Activated T-helper 1 cell treated with anti-CD3 and anti-CD28 coated beads, Interleukin-2, amount 50 U/mL, for 16 hours (primary cell): ENCODE measurements around the gene VOPP1.
"Not testable (repeated sequence)": the region's sequence is repeated elsewhere in the genome, so short reads cannot be mapped to it uniquely, and the experiment has no call there.

Experiments
- DNase-seq, 2 donors: peaks; one replicate each; pipeline ENCODE4 v3.0.0-alpha.2; 2020; ENCODE audit warnings: low read depth in 1 of 2, low spot score in 1 of 2

The VOPP1 gene

DNA sequence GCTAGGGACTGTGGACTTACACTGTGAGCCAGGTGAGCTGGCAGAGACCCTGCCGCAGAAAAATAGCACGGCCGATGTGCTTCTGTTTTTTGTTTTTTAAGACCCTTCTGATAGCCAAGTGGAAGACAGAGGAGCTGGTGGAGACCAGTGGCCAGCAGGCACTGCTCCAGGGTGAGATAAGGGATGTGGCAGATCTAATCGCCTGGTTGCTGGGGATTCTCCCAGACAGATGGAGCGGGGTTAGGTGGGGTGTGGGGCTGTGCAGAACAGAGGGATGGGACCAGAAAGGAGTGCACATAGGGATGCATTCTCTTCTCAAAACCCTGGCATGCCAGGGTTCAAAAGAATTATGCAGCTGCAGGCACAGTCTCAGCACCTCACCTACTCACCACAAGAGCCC is 82.2 kb downstream of the VOPP1 start:
- no peak for DNase-seq

DNA sequence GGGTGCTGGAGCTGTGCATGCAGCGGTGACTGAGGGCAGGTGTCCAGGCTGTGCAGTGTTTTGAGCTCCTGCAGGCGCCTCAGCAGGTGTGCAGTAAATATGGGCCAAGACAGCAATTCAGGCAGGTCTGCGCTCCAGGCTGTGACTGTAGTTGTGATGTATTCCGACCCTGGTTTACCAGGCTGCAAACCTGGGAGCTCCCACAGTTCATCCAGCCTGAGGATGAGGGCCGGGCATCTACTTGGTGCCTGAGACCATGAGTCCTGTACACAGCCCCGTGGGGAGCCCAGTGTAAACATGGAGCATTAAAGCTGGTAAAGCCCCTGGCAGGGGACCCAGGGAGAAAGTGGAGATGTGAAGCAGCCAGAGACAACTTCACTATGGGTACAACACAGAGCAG is 82.8 kb downstream of the VOPP1 start:
- DNase-seq = no peak

DNA sequence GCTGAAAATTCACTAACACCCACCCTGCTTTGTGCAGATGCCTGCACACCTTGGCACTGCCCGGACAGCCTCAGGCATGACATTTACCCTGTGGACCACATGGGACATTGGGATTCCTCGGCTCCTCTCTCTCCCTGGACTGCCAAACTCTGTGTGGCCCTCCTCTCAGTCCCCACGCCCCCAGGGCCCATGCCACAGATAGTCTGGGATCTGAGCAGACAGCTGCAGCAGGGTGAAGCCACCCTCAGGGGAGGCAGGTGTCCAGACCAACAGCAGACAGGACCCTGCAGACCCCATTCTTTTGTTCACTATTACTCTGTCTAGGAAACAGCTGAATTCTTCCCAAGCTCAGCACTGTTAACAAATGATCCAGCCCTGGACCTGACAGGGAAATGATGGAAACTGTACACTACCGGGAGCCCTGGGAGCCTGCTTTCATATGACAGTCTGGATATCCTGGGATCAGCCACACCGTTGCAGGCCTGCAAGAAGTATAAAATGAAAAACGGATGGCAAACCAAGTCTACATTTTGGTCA is 83.4 kb downstream of the VOPP1 start:
- DNase-seq = no peak

DNA sequence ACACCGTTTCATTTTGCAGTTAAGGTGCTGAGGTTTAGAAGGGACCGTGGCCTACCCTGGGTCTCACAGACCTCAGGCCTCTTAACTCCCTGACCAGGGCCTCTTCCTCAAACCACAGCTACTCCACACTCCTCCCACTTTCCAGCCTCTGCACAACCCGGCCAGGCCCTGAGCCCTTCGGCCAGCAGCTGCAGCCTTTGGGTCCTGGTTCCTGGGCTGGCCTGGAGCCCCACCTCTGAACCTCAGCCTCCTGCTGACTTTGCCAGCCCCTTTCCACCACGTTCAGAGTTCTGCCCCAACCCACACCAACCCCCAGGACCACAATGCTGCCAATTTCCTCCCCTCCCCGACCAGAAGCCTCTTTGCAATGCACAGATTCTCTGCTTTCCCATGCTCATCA is 84.1 kb downstream of the VOPP1 start:
- DNase-seq = no peak

DNA sequence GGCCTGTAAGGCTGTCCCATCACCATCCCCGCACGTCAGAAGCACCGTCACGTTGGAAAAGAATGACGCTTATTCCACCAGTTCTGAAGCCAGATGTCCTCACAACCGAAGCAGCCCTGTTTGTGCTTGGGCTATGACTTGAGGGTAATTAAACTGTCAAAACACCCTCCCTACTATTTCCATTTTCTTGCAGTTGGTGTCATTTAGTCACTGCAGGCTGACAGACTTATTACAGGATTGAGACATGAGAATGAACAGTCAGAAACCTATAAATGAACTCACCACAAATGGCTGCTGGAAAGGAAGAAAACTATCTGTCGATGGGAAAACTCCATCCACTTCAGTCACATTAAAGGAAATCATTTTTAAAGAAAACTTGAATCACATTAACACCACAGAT is 85.3 kb downstream of the VOPP1 start:
- DNase-seq = no peak

DNA sequence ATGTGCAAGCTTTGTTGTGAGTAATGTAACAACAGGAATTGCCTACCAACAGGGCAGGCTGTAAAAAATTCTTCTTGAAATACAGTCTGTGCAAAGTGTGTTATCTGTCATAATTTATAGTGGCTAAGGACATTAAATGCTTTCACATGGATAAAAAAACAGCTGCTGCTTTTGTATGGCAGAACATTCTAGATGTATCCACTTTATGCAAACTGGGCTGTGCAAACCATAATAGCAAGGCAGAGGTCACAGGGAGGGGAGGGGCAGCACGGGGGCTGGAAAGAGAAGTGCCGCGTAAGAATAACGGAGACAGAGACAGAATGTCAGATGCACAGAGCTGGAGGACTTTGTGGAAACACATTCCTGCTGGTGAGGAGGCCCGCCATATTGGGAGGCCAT is 86.1 kb downstream of the VOPP1 start:
- DNase-seq = no peak

DNA sequence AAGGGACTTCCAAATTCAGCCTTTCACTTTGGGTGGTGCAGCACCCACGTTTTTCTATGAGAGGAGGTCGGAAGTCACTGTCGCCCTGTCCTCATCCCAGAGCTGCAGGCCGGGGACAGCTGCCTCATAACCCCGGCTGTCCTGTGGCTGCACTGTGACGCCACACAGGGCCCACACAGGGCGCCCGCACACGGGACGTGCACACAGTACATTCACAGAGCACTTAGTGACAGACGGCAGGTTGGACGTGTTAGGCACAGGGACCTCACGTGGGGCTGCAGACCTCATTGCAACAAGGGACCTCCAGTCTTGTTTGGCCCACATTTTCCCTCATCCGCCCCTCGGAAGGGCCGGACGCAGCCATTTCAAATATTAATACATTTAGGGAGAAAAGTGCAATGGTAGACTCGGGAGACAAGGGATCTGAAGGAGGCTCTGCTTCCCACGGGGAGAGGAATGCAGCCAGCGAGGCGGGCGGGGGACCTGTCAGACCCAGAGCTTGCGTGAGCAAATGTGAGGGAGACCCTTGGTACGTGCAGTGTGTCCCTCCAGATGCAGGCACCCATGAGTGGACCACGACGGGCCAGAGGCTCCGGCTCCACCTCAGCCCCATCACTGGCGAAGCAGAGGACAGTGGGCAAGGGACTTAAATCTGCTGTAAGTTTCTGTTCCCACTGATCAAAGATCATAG is 86.7 kb downstream of the VOPP1 start:
- DNase-seq = no peak

DNA sequence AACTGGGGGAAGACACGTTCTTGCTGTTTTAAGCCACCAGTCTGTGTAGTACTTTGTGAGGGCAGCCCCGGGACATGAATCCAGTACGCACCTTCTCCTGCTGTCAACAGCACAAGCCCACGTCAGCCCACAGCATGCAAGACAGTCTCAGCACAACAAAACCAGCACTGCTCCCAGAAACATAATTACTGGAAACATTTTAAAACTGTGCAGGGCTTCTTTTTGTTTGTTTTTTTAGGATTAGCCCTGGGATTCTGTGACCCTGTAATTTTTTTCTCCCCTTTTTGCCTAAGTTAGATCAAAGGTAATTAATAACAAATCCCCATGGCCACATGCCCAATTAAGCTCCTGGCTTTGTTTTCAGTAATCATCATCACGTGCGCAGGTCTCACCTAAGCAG is 87.5 kb downstream of the VOPP1 start:
- DNase-seq = no peak

DNA sequence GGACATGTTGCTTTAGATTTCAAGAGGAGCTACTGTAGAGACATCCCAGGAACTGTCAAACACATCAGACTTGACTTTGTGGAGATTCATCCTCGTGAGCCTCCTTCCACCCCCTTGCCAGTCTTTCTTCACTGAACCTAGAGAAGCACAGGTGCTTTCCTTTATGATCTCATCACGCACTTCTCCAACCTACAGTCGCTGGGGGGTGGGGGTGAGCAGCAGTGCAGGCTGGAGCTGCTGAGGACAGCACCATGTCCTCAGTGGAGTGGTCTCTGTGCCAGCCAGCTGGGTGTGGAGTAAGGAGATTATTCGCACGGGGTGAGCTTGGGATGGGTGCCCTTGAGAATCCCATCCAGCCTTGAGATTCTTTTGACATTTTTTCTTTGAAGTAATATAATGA is 88.1 kb downstream of the VOPP1 start:
- no peak for DNase-seq

DNA sequence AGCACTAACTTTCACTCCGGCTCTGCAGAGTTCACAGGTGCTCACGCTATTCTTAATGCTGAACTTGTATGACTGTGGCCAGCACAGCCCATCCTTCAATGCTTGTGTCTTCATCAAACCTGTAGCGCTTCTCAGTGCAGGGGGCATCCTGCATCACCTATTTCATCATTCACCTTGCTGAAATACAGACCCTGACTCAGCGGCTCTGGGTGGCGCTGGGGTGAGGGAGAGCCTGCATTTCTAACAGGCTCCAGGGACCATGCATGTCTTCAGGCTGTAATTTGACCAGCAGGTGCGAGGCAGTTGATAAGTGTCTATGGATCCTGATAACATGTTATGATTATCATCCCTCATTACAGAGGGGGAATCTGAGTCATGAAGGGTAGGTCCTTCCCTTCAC is 89.3 kb downstream of the VOPP1 start:
- DNase-seq = no peak

DNA sequence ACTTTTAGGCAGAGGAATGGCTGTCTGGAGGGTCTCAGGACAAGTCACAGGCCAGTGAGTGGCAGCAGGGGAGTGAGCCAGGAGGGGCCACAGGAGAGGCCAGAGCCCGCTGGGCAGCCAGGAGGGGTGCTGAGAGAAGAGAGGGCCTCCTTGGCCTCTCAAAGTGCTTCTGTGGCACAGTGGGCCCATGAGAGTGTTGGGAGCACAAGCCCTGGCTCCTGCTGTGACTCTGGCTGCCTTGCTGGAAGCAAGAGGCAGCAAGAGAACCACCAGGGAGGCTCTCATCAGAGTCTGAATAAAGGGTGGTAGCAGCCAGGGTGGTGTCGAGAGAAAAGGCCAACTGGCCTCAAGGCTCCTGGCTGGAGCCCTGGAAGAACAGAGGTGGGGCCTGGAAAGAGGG is 91.1 kb downstream of the VOPP1 start:
- DNase-seq = no peak

DNA sequence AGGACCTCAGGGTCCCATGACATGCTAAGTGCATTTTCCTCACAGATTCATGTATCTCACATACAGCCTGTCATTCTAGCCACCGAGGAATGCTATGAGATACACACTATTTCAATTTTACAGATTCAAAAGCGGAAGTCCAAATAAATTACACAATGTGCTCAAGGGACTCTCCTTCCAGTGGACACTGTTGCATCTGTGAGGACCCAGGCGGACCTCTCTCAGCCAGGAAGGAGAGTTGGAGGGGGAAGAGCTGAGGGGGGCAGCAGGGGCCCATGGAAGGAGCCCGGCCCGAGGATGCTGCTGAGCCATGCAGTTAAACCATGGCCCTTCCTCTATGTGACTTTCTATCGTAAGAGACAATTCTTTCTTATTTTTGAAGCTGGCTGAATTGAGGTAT is 93.6 kb downstream of the VOPP1 start:
- DNase-seq = no peak

DNA sequence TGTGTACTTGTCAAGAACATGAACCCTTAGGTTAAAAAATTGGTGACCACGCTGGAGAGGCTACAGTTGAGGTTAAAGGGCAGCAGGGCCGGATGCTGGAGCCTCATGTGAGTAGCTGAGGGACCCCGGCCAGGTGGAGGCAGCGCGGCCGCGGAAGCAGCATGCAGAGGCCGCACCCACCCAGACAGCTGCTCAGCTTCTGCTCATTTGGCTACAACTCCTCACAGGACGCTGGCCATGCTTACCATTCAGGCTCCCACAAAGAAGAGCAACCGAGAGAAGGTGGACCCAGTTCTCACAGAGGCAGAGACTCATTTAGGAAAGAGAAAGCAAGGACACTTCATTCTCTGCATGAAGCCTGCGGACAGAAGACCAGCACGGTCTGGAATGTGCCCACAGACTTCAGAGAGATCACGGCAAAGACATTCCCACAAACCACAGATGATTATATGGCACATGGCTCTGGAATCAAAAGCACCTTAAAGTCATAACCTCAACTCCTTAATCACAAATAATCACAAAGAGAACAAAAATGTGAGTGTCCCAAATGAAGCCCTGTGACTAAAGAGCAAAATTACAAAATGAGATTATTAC is 94.4 kb downstream of the VOPP1 start:
- DNase-seq = no peak

DNA sequence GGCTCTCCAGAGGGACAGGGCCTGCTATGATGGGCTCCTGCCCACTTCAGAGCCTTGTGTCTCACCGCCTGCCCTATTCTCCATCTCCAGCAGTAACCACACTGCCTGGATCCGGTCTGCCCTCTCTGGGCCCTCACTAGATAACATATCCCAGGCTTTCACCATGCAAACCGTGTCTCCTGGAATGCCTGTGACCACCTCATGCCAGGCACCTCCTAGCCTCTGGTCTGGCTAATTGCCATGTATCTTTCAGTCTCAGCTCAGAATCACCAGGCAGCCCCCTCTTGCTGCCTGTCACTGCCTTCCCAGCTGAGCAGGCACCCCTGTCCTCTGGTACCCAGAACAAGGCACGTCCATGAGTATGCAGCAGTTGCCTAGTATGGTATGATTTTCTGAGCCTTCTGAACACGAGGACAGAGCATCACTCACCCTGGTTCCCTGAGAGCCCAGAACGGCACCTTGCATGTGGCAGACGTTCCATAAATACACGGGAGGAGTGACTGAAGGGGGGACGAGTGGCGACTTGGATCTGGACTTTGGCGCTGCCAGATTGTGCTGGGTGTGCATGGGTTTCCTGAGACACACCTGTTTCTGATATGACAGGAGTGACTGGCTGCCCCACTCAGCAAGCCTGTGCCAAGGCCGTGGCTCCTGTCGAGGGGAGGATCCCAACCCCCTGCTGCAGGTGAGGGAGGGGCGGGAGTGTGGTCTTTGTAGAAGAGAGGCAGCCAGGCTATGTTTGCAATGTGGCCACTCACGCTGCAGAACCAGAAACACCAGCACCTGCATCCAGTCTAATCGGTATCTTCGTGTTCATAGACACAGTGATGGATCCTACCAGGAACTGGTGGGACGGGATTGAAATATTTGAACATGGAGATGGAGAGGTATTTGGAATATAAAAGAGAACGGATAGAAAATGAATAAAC is 95.2 kb downstream of the VOPP1 start:
- DNase-seq = no peak

DNA sequence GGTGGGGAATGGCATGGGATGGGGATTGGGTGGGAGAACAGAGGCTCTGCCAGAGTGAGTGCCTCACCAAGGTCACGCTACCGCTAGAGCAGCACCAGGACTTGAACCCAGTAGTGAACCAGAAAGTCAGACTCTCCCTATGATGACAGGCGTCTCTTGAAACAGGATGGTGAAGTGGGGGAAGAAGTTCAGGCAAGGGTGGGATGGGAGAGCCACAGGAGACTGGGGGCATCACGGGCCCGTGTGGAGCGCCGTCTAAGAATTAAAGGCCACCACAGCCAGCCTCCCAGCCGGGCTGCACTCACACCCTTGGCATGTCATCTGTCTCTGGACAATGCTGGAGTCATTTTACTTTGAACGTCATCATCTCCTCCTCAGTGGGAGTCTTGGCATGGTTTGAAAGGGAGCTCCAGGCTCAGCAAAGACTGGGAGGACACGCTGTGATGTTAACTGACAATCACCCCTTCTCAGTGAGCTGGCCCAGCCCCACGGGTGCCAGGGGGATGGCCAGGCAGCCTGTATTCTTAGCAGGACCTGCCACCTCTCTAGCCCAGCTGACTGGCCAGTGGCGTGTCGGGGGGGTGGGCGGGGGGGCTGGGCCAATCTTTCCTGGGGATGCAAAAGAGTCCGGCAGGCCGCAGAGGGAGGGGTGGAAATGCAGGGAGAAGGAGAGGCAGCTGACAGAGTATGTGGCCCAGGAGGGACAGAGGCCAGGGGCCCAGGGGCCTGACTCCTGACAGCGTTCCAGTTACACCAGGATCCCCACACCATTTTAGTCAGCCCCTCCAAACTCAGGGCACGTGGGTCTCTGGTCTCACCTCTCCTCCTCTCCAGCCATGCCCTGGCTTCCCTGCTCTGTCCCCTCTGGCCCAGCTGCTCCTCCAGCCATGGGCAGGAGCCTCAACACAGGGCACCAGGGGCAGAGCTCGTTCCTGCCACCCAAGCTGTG is 96.2 kb downstream of the VOPP1 start:
- no peak for DNase-seq

DNA sequence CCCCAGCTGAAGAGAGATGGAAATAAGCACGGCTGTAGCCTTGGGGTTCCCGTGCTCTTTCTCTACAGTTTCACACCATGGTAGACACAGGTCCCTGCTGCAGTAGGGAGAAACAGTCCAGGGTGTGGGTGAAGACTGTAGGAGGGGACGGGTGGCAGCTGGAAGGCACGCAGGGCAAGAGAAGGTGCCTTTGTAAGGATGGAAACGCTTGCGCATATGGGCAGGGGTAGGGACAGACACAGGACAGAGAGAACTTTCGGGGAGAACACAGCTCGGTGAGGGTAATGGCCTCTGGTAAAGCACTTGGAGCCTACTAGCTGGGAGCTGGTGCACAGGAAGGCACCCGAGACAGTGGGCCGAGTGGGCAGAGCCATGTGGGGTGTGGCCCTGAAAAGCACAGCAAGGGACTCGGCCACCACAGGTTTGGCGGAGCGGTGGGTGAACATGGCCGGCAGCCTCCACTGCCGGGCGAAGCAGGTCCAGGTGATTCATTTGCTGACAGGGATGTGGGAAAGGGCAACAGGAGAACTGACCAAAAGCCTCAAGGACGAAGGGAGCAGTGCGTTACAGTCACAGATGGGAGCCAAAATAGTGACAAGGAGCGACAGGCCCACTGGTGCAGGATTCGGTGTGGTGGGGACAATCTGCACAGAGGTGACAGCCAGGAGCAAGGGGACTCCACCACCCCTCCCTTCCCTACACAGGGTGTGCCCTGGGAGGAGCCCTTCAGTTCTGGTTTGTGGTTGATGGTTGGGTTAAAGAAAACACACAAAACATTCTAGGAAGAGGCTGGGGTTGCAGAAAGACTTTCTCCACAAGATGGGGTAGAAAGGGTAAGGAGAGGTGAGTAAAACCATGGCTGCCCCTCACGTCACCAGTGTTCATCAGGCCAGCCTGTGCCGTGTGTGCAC is 97.1 kb downstream of the VOPP1 start:
- no peak for DNase-seq

DNA sequence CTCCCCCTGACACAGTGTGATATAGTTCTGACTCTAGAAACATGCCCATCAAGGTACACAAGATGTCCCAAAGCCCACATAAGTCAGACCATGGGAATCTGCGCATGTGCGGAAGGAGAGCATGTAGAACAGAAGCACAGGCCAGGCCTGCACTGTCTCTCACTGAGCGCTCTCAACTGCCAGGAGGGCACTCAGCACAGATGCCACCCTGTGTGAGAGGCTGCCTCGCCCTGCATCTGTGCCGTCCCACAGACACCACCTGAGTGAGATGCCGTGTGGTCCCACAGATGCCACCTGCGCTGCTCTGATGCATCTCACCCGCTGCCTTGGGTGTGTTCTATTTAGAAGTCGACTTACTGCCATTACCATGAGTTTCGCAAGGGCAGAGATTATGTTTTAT is 98.4 kb downstream of the VOPP1 start:
- DNase-seq = no peak

DNA sequence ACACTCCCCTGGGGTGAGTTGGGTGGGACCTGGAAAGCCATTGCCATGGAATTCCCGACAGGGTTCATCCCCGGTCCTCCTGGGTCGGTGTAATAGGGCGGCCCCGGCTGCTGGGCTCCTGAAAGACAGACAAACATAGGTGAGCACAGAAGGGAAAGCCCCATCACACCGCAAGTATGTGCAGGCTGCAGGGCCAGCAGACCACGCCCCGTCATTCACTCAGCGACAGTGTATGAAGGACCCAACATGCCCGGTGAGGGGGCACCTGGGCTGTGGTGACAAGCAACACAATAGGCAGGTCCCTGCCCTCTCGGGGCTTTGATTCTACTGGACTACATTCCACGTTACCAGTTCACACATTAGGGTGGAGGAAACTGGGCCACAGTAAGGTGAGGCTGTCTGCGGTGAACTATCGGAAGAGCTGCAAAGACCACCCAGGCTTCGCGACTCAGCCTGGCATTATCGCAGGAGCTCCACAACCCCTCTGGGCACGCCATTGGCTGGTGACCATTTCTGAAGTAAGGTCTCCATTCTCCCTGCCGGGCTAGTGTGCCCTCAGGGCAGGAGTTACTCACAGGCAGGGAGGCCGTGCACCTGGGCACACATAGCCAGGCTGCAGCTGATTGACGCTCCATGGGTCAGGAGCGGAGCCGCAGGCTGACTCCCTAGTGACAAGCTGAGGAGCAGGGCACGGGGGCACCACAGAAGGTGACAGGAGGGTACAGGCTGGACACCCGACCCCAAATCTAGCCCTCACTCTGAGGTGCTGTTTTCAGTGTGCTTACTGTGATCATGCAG is 99.2 kb downstream of the VOPP1 start:
- DNase-seq = no peak

DNA sequence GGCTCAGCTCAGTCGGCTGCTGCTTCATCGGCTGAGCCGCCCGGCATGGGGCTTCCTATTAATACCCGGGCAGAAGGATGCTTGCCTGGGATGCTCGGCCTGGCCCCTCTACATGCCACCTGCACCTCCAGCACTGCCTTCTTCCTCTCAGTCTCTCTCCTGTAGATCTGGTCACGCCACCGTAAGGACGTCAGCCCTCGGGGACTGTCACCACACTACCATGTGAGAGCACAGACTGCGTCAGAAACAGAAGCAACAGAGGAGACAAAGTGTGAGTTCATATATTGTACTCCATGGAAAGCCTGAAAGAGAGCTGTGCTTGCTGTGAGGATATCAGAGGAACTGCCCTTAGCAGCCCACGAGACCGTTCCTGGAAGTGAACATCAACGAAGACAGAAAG is 99.9 kb downstream of the VOPP1 start:
- DNase-seq = not testable (repeated sequence)
